SH-SY5Y (cell line): ENCODE data around the gene TNFRSF8.

Experiments used
- GATA2 ChIP-seq: IDR thresholded peaks from 2 replicates; pipeline ENCODE4 v1.6.1; 2011; ENCODE audit warnings: mild to moderate bottlenecking, low read depth, low read length
- GATA3 ChIP-seq: IDR thresholded peaks from 2 replicates; pipeline ENCODE4 v1.6.1; 2011; ENCODE audit warnings: low read depth, mild to moderate bottlenecking, low read length, moderate library complexity

Gene TNFRSF8

GRCh38 chr1:12177999-12178441, 114.9 kb downstream of the TNFRSF8 start:
- TF ChIP-seq GATA3 = no peak
- TF ChIP-seq GATA2 = no peak

GRCh38 chr1:12178511-12178910, 115.4 kb downstream of the TNFRSF8 start:
- no peak for TF ChIP-seq GATA3
- TF ChIP-seq GATA2 = no peak

DNA sequence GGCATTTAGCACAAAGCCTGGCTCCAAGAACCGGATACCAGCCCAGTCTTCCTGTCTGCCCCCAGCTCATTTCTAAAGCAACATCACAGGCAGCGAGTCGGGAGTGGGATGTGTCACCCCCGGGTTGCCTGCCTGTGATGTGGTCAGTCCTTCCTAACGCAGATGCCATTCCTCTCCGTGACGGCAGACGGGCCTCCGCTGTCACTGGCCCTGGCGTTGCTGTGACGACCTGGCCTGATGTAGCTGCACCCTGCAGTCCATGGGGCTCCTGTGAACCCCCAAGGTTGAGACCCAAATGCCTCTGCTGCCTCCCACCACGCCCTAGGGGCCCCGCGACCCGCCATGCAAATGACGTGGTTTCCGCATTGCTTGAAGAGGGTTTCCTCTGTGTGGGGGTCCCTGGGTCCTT, 116.0 kb downstream of the TNFRSF8 start:
- no peak for TF ChIP-seq GATA3
- TF ChIP-seq GATA2 = no peak

GRCh38 chr1:12179676-12180075, 116.6 kb downstream of the TNFRSF8 start:
- TF ChIP-seq GATA3 = no peak
- TF ChIP-seq GATA2 = no peak

- TF ChIP-seq GATA3 = no peak
- TF ChIP-seq GATA2 = no peak
Measured at GRCh38 chr1:12180315-12180714, 117.2 kb downstream of the TNFRSF8 start.

GRCh38 chr1:12180903-12181302, 117.8 kb downstream of the TNFRSF8 start:
- TF ChIP-seq GATA2 (no peak), GATA3 (no peak)

DNA sequence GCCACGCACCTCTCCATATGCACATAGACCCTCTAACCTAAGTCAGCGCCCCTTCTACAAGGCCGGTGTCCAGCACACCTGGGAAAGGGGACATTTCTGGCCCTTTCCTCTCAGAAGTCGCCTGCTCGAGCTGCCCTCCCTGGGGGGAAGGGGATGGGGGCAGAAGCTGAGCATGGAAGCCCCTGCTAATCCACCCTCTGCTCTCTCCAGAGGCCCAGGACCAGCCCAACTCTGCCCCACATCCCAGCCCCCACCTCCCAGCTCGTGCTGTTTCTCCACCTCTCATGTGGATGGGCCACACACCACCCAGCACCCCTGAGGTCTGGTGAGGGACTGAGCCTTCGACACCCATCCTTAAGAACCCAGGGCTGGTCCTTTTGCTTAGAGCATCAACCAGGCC, 118.5 kb downstream of the TNFRSF8 start:
- no peak for TF ChIP-seq GATA3
- TF ChIP-seq GATA2 = no peak

DNA sequence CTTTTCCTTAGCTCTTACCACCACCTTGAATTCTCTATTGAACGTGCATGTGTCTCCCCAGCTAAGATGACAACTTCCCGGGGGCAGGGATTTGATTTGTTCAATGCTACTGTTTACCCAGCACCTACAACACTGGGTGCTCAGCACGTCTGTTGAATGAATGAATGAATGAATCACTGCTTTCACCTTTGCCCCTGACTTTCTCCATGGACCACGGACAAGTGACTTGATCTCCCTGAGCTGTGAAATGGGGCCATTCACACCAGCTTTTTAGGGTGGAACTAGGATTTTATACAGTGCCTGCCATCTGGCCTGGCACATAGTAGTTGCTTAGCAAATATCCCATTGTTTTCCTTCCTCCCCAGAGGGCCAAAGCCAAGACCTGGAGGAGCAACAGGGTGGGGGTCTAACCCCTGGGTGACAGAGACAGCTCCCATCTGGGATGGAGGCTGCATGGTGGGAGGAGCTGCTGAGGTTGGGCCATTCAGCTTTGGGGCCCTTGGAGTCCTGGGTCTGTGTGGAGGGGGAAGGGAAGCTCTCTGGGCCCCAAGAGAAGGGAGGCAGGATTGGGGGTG, 119.4 kb downstream of the TNFRSF8 start:
- TF ChIP-seq GATA3 (no peak), GATA2 (no peak)

DNA sequence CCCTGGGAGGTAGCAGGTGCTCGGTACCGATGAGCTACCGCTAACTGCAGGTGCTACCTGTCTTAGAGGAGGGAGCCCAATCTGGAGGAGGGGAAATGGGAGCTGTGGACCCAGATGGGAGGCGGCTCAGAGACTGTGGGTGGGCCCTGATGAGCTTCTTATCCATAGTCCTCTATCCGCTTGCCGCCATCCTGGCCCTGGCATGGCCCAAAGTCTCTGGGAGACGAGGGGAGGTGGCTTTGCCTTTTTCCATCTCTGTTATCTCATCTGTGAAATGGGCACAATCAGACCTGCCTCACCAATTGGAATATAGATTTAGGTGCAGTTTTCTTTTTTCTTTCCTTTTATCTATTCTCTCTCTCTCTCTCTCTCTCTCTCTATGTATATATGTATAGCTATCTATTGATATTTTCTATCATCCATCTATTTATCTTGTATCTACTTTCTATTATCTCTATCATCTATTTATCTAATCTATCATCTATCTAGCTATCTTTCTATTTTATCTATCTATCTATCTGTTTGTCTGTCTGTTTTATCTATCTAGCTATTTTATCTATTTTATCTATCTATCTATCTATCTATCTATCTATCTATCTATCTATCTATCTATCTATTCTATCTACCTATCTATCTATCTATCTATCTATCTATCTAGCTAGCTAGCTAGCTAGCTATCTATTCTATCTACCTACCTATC, 120.1 kb downstream of the TNFRSF8 start:
- TF ChIP-seq GATA2 (no peak), GATA3 (no peak; the same call in 1 of the 2 replicates)

- TF ChIP-seq GATA2 (no peak), GATA3 (no peak)
Measured at GRCh38 chr1:12184008-12184681, 121.0 kb downstream of the TNFRSF8 start.

- no peak for TF ChIP-seq GATA2
- TF ChIP-seq GATA3 = no peak
Measured at GRCh38 chr1:12185036-12185917, 122.2 kb downstream of the TNFRSF8 start.

- TF ChIP-seq GATA2 = no peak
- no peak for TF ChIP-seq GATA3
Measured at GRCh38 chr1:12185918-12186678, 123.0 kb downstream of the TNFRSF8 start.

- no peak for TF ChIP-seq GATA3
- TF ChIP-seq GATA2 = no peak
Measured at GRCh38 chr1:12186679-12186985, 123.5 kb downstream of the TNFRSF8 start.
